Spleen (tissue), 11 donors: Measurements from ENCODE around the gene PNMA8B. TPM values are rescaled to one million over a fixed set of nuclear protein-coding genes. Genes with fewer than 3 reads are reported as not detected.

Experiments
- DNase-seq: peaks from one replicate; pipeline ENCODE4 v3.0.0-alpha.2; 2020
- H3K27ac ChIP-seq, 8 donors: fragments of 200-600 bp; sonication (generic) in 7 of 8; 1 replicate in 4 of 8; 2 replicates in 4 of 8; pipeline versions ENCODE4 v1.5.0 to v1.8.0; 2016 to 2021; ENCODE audit warnings: inconsistent platforms in 4 of 8, mild to moderate bottlenecking in 4 of 8, moderate library complexity in 1 of 8
- H3K27me3 ChIP-seq, 7 donors: fragments of 200-600 bp; sonication (generic) in 6 of 7; replicated peaks in 1 of 7; 1 replicate in 4 of 7; 2 replicates in 3 of 7; pipeline versions ENCODE4 v1.5.0 to v1.8.0; 2016 to 2021; ENCODE audit warnings: inconsistent platforms in 3 of 7, mild to moderate bottlenecking in 1 of 7
- H3K36me3 ChIP-seq, 6 donors: fragments of 200-600 bp; sonication (generic) in 5 of 6; 1 replicate in 4 of 6; 2 replicates in 2 of 6; pipeline versions ENCODE4 v1.5.0 to v1.8.0; 2016 to 2021; ENCODE audit warnings: inconsistent platforms in 2 of 6
- H3K4me1 ChIP-seq, 6 donors: fragments of 200-600 bp; sonication (generic) in 5 of 6; 1 replicate in 3 of 6; 2 replicates in 3 of 6; pipeline versions ENCODE4 v1.5.0 to v1.8.0; 2016 to 2021; ENCODE audit warnings: inconsistent platforms in 3 of 6
- H3K4me3 ChIP-seq, 8 donors: fragments of 200-600 bp; sonication (generic) in 7 of 8; 1 replicate in 4 of 8; 2 replicates in 4 of 8; pipeline versions ENCODE4 v1.5.0 to v1.8.0; 2016 to 2021; ENCODE audit warnings: inconsistent platforms in 4 of 8, mild to moderate bottlenecking in 4 of 8, moderate library complexity in 2 of 8
- H3K9me3 ChIP-seq, 8 donors: fragments of 200-600 bp; sonication (generic) in 7 of 8; 1 replicate in 4 of 8; 2 replicates in 4 of 8; pipeline versions ENCODE4 v1.5.0 to v1.8.0; 2016 to 2021; ENCODE audit warnings: inconsistent platforms in 4 of 8
- POLR2A ChIP-seq, 3 donors: fragments of 450-650 bp; IDR thresholded peaks; one replicate each; pipeline ENCODE4 v1.5.1; 2017; ENCODE audit warnings: antibody characterized with exemption in 3 of 3, mild to moderate bottlenecking in 1 of 3
- POLR2AphosphoS5 ChIP-seq, 3 donors: sonication (generic); formaldehyde crosslinking; IDR thresholded peaks; one replicate each; pipeline ENCODE4 v1.5.1; 2017; ENCODE audit warnings: antibody characterized with exemption in 3 of 3
- WGBS, 5 donors: extraction: QIAGEN DNeasy Blood & Tissue Kit in 3 of 5; methylation state at CpG; one replicate each; pipeline versions ENCODE4 v1.1.5 to v1.1.7; 2013 to 2018; 5-methylcytosine and 5-hydroxymethylcytosine counted together
- intact Hi-C: fragments of 100-400 bp; cut with DNase I; formaldehyde crosslinking; loops from one replicate; pipeline ENCODE4 v1.15.0; 2023; ENCODE audit warnings: low total_unique reads
- polyA plus RNA-seq, 3 donors: library from polyadenylated mRNA; stranded (reverse); fragments of 200-250 nt; gene quantifications; one replicate each; pipeline ENCODE4 v1.2.1, GENCODE V29; 2013
- total RNA-seq, 7 donors: library from RNA; depleted of rRNA in 3 of 7; stranded (reverse); fragments of >200 nt in 3 of 7; fragmentation: NEBNext Ultra II Directional in 4 of 7; extraction: Animal tissue kit (Norgen Biotek cat#: 25700) in 4 of 7; gene quantifications; one replicate each; pipeline versions ENCODE4 v1.1.0 to v1.2.1, GENCODE V29; 2016 to 2021
- TF ChIP-seq, protein P1 (sequence below), 11 experiments: fragments of 200-600 bp in 7 of 11; fragments of 450-650 bp in 4 of 11; sonication (generic) in 4 of 11; IDR thresholded peaks in 8 of 11; conservative IDR thresholded peaks in 3 of 11; 1 replicate in 7 of 11; 2 replicates in 4 of 11; pipeline versions ENCODE4 v1.4.0 to v1.8.0; 2016 to 2021; ENCODE audit warnings: antibody characterized with exemption in 11 of 11, inconsistent platforms in 4 of 11, mild to moderate bottlenecking in 1 of 11
- donor health status: healthy with polysubstance abuse.
- donor health status: DM: no; HTN: no; CAD: no; lungs with moderate emphysema.
- donor health status: DM: no; HTN: no; CAD: no.
- donor health status: Bipolar disorder and iron deficiency.
- donor health status: healthy.
- donor health status: DM: no; HTN: no; CAD: no.
- donor health status: DM: yes; HTN: yes; CAD: no.

Gene PNMA8B
- total and polyA plus RNA-seq, 10 donors, result 0.57 to 5.7 (median 2.9) TPM

DNA sequence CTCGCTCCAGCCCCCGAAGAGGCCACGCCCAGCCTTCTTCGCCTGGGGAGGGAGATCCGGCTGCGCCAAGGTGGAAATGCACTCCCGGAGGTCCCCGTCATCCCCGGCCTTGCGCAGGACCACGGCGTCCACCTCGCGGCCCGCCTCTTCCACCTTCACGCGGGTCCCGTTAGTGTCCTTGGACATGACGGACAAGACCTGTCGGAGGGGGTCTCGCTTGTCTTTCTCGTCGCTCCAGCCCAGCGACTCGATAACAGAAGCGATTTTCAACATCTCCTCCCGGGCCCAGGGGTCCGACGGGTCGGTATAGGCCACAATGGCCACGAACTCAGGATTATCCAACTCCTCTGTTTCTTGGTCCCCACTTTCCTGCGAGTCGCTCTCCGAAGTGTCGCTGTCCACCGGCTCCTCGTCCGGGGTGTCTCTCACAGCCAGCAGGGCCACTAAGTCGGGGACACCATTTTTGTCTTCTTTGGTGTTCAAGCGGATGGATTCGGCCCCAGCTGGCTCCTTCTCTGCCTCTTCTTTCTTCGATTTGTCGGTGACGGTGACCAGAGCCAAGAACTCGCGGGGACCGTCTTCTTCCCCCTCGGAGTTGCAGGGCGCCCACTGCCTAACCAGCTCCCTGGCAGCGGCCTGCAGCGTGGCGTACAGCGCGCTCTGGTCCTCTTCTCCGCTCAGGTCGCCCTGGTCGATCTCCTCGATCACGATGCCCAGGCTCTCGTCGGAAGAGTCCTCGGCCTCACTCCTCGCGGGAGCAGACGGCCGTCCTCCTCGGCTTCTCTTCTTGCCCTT, 1.3 kb downstream of the PNMA8B start:
- Histone ChIP-seq H3K36me3 (no peaks in the 10 kb centered on the region), H3K4me3 (peak overlapping the region in 7 of 8 donors; percentile 37 to 67 (median 44)), H3K27ac (no peak overlapping the region), H3K4me1 (peaks cover 27 to 65% (median 51%) of the 10 kb centered on the region in 6 donors), H3K27me3 (peaks cover 0 to 74% (median 45%) of the 10 kb centered on the region in 7 donors), H3K9me3 (no peaks in the 10 kb centered on the region)
- DNase-seq, result no peak
- whole genome bisulfite sequencing, 5 donors, result 28 to 61% (median 34%) methylated on average over 62 to 67 of the region's 67 CpGs
- TF ChIP-seq, protein P1, sequence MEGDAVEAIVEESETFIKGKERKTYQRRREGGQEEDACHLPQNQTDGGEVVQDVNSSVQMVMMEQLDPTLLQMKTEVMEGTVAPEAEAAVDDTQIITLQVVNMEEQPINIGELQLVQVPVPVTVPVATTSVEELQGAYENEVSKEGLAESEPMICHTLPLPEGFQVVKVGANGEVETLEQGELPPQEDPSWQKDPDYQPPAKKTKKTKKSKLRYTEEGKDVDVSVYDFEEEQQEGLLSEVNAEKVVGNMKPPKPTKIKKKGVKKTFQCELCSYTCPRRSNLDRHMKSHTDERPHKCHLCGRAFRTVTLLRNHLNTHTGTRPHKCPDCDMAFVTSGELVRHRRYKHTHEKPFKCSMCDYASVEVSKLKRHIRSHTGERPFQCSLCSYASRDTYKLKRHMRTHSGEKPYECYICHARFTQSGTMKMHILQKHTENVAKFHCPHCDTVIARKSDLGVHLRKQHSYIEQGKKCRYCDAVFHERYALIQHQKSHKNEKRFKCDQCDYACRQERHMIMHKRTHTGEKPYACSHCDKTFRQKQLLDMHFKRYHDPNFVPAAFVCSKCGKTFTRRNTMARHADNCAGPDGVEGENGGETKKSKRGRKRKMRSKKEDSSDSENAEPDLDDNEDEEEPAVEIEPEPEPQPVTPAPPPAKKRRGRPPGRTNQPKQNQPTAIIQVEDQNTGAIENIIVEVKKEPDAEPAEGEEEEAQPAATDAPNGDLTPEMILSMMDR (IDR thresholded peaks at IDR 0.05 in 8 of 11, conservative IDR thresholded peaks at IDR 0.05 in 3 of 11), result no peak
- TF ChIP-seq POLR2AphosphoS5 (IDR thresholded peaks at IDR 0.05) (no peak), POLR2A (IDR thresholded peaks at IDR 0.05) (no peak)
- intact Hi-C loops, result no loop called here

DNA sequence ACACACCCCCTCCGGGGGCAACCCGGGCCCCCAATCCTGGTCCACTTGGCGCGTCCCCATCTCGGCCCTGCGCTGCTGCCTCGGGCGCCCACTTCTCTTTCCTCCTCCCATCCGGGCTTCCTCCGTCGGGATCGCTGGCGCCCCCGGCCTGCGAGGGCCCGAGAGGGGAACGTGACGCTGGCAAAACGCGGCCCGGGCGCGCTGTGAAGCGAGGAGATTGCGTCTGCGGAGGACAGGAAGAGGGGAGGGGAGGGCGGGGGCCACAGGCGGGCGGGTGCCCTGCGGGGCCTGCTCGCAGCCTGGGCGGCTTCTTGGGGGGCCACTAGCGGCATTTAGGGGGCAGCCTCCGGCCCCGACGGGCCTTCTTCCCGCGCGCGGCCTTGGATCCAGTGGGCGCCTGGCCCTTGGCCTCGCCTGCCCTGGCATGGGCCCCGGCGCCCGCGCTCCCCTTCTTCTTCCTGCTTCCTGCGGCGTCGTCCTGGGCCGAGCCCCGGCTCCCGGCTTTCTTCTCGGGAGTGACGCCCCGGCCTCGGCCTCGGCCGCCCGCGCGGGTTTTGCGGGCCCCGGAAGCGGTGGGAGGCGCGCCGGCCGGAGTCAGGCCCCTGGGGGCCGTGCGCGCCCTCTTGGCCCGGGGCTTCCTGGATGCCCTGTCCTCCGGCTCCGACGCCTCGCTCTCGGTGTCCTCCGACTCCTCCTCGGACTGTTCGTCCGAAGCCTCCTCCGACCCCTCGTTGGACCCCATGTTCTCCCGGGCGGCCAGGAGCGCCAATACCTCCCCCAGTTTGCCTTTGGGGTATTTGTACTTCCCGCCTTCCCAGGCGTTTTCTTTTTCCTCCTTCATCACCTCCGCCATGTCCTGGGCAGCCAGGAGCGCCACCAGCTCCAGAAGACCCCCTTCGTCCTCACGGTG, 2.2 kb downstream of the PNMA8B start:
- Histone ChIP-seq H3K9me3 (no peaks in the 10 kb centered on the region), H3K4me3 (peak overlapping the region; percentile 19 to 67 (median 43)), H3K27ac (peak overlapping the region; percentile 44 to 71 (median 62)), H3K4me1 (peaks cover 28 to 74% (median 56%) of the 10 kb centered on the region in 6 donors), H3K27me3 (peaks cover 0 to 82% (median 54%) of the 10 kb centered on the region in 7 donors), H3K36me3 (no peaks in the 10 kb centered on the region)
- intact Hi-C loops, result no loop called here
- TF ChIP-seq POLR2A (IDR thresholded peaks at IDR 0.05) (no peak), POLR2AphosphoS5 (IDR thresholded peaks at IDR 0.05) (peak in 2 of 3 donors; percentile 50 to 51)
- TF ChIP-seq, protein P1 (IDR thresholded peaks at IDR 0.05 in 8 of 11, conservative IDR thresholded peaks at IDR 0.05 in 3 of 11), result no peak
- 2 to 16% (median 6%) methylated on average over 16 to 92 of the region's 92 CpGs for WGBS, 5 donors
- peak; percentile 80 for DNase-seq

DNA sequence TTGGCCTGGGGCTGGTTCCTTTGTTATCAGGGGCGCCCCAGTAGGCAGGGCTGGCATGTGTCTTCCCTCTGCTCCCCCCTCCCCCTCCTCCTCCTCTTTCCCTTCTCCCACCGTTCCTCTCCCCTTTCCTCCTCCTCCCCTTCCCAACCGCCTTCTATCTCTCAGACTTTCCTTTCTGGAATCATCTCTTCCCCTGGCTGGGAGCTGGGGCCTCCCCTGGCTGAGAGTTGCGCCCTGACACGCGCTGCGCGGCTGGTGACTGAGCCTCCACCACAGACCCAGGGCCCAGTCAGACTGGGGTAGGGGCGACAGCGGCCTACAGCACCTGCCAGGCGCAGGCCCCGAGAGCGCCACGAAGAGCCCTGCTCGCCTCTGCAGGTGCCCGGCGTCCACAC, 2.8 kb downstream of the PNMA8B start:
- intact Hi-C loops, result no loop called here
- H3K36me3 ChIP-seq, result no peaks in the 10 kb centered on the region
- peak overlapping the region; percentile 19 to 67 (median 43) for H3K4me3 ChIP-seq
- DNase-seq, result no peak
- WGBS, 5 donors, result 8 to 25% (median 12%) methylated on average over 10 to 17 of the region's 17 CpGs
- TF ChIP-seq, protein P1 (IDR thresholded peaks at IDR 0.05 in 8 of 11, conservative IDR thresholded peaks at IDR 0.05 in 3 of 11), result no peak
- peaks cover 0 to 89% (median 59%) of the 10 kb centered on the region in 7 donors for H3K27me3 ChIP-seq
- H3K4me1 ChIP-seq, result peaks cover 28 to 80% (median 61%) of the 10 kb centered on the region in 6 donors
- H3K27ac ChIP-seq, result peak overlapping the region in 5 of 8 donors; percentile 60 to 71 (median 64)
- no peaks in the 10 kb centered on the region for H3K9me3 ChIP-seq
